Esophagus squamous epithelium (tissue), 5 donors: ENCODE results near the gene GAD2. TPM values are rescaled to one million over a fixed set of nuclear protein-coding genes. Genes with fewer than 3 reads are reported as not detected.

Experiments
- DNase-seq: peaks from one replicate; lab custom pipeline; 2025; lab: John Stamatoyannopoulos, UW
- H3K27ac ChIP-seq, 4 donors: fragments of 200-600 bp; sonication (generic); one replicate each; pipeline ENCODE4 v1.5.1; 2016 to 2019; ENCODE audit warnings: mild to moderate bottlenecking in 1 of 4
- H3K27me3 ChIP-seq, 4 donors: fragments of 200-600 bp; sonication (generic); 1 replicate in 3 of 4; 2 replicates in 1 of 4; pipeline versions ENCODE4 v1.5.1 to v1.6.0; 2017 to 2021; ENCODE audit warnings: antibody characterized with exemption in 1 of 4
- H3K36me3 ChIP-seq, 3 donors: fragments of 200-600 bp; sonication (generic); one replicate each; pipeline ENCODE4 v1.5.1; 2016 to 2019
- H3K4me1 ChIP-seq, 3 donors: fragments of 200-600 bp; sonication (generic); one replicate each; pipeline ENCODE4 v1.5.1; 2017 to 2019
- H3K4me3 ChIP-seq, 4 donors: fragments of 200-600 bp; sonication (generic); 1 replicate in 3 of 4; 2 replicates in 1 of 4; pipeline ENCODE4 v1.5.1; 2016 to 2019; ENCODE audit warnings: mild to moderate bottlenecking in 2 of 4, moderate library complexity in 1 of 4
- H3K9me3 ChIP-seq, 3 donors: fragments of 200-600 bp; sonication (generic); one replicate each; pipeline ENCODE4 v1.5.1; 2016 to 2019
- POLR2A ChIP-seq, 4 donors: fragments of 450-650 bp; IDR thresholded peaks; one replicate each; pipeline ENCODE4 v1.6.1; 2017; ENCODE audit warnings: antibody characterized with exemption in 4 of 4, mild to moderate bottlenecking in 4 of 4, moderate library complexity in 3 of 4
- WGBS, 2 donors: methylation state at CpG; one replicate each; pipeline ENCODE4 v1.1.5; 2018; 5-methylcytosine and 5-hydroxymethylcytosine counted together
- intact Hi-C: fragments of 100-400 bp; cut with DNase I; formaldehyde crosslinking; loops from one replicate; pipeline ENCODE4 v1.15.0; 2022
- total RNA-seq, 4 donors: library from RNA; depleted of rRNA; stranded (reverse); fragments of >200 nt; gene quantifications; one replicate each; pipeline ENCODE4 v1.1.0, GENCODE V29; 2016
- TF ChIP-seq, protein P1 (sequence below), 6 experiments: fragments of 450-650 bp in 4 of 6; fragments of 200-600 bp in 2 of 6; sonication (generic) in 2 of 6; IDR thresholded peaks; one replicate each; pipeline ENCODE4 v1.5.1; 2016 to 2019; ENCODE audit warnings: antibody characterized with exemption in 6 of 6, mild to moderate bottlenecking in 4 of 6, moderate library complexity in 4 of 6
- donor health status: DM: yes; HTN: yes; CAD: no.

The GAD2 gene
- total RNA-seq, 4 donors from 2014 or later = not detected

DNA sequence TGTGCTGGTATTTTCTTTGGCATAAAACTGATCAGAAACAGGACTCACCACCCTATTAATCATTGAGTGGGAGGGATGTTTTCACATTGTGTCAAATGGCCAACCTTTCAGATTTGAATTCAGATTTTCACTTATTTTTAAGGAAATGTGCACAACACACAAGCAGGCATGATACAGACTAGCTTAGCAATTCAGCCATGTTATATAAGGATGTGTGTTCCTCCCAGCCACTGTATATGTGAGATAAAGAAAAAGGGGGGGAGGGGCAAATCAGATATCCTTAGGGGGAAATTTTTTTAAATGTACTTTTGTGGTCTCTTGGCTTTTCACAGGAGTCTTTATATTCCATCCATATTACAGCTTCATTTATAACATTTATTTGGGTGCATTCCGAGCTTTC, 3.1 kb downstream of the GAD2 start:
- H3K4me1 ChIP-seq = peaks cover 10 to 37% (median 18%) of the 10 kb centered on the region in 3 donors
- no peak overlapping the region for H3K4me3 ChIP-seq
- H3K27me3 ChIP-seq = peaks cover 18 to 97% (median 22%) of the 10 kb centered on the region in 4 donors
- no peaks in the 10 kb centered on the region for H3K9me3 ChIP-seq
- WGBS, 2 donors = 54 to 56% methylated on average over 1 of the region's 1 CpG
- no peak for TF ChIP-seq POLR2A (IDR thresholded peaks at IDR 0.05)
- TF ChIP-seq, protein P1, sequence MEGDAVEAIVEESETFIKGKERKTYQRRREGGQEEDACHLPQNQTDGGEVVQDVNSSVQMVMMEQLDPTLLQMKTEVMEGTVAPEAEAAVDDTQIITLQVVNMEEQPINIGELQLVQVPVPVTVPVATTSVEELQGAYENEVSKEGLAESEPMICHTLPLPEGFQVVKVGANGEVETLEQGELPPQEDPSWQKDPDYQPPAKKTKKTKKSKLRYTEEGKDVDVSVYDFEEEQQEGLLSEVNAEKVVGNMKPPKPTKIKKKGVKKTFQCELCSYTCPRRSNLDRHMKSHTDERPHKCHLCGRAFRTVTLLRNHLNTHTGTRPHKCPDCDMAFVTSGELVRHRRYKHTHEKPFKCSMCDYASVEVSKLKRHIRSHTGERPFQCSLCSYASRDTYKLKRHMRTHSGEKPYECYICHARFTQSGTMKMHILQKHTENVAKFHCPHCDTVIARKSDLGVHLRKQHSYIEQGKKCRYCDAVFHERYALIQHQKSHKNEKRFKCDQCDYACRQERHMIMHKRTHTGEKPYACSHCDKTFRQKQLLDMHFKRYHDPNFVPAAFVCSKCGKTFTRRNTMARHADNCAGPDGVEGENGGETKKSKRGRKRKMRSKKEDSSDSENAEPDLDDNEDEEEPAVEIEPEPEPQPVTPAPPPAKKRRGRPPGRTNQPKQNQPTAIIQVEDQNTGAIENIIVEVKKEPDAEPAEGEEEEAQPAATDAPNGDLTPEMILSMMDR (IDR thresholded peaks at IDR 0.05) = no peak
- no peak overlapping the region for H3K27ac ChIP-seq
- no peak for DNase-seq
- intact Hi-C loops = no loop called here
- H3K36me3 ChIP-seq = no peaks in the 10 kb centered on the region

DNA sequence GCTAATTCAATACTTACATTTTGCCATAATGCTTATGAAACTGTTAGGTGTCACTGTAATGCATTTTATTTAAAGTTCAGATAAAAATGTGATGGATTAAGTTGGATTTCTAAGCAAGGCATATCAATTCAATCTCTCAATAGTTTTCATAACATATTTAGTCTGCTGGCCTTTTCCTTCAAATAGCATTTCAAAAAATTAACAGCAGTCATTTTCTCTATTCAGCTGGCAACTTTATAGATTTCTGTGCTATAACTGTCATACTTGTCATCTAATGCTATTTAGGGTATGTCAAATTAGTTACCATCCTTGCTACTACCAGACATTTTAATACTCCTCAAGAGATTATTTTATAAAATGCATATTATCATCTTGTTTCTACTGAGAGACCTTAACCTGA, 4.3 kb downstream of the GAD2 start:
- TF ChIP-seq, protein P1 (IDR thresholded peaks at IDR 0.05) = no peak
- no peak for TF ChIP-seq POLR2A (IDR thresholded peaks at IDR 0.05)
- Histone ChIP-seq H3K4me1 (peaks cover 8 to 24% (median 12%) of the 10 kb centered on the region in 3 donors), H3K9me3 (no peaks in the 10 kb centered on the region), H3K36me3 (no peaks in the 10 kb centered on the region), H3K27ac (no peak overlapping the region), H3K27me3 (peaks cover 10 to 92% (median 16%) of the 10 kb centered on the region in 4 donors), H3K4me3 (no peak overlapping the region)
- DNase-seq = no peak
- intact Hi-C loops = no loop called here

DNA sequence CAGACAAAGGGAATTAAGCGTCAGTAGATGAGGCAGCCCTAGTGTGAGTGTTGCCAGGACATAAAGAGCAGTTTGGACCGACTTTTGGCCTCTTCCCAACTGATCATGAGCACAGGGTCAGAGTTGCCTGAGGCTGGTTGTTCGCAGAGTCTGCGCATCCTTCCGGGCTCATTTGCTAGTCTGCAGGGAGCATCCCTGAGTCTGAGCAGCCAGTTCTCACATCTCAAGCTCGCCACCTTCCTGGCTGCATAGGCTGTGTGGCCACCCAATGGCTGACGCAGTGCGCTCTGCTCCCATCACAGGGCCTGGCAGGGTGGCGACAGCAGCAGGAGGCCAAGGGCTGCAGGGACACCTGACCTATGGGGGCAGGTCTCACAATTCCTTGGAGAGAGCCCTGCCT, 5.0 kb downstream of the GAD2 start:
- Histone ChIP-seq H3K27ac (no peak overlapping the region), H3K36me3 (no peaks in the 10 kb centered on the region), H3K4me1 (peaks cover 6 to 18% (median 7%) of the 10 kb centered on the region in 3 donors), H3K27me3 (peaks cover 4 to 92% (median 12%) of the 10 kb centered on the region in 4 donors), H3K4me3 (no peak overlapping the region), H3K9me3 (no peaks in the 10 kb centered on the region)
- WGBS, 2 donors = 25 to 28% methylated on average over 5 of the region's 9 CpGs
- DNase-seq = no peak
- TF ChIP-seq, protein P1 (IDR thresholded peaks at IDR 0.05) = no peak
- no peak for TF ChIP-seq POLR2A (IDR thresholded peaks at IDR 0.05)
- intact Hi-C loops = no loop called here

DNA sequence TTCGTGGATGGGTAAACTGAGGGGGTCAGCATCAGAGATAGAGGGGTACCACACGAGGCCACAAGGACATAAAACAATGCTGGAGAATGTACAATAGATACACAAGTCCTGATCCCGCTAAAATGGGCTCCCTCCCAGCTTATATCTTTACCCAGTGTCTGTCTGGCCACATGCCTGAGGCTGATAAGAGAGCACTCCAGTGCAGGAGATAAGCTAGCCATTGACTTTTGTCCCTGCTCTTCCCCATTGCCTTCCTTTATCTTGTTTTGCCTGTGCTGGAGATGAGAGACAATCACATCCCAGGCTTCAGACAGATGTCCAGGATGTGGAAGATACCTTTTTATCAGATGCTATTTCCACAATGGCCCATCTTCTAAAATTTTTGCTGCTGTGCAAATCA, 6.0 kb downstream of the GAD2 start:
- Histone ChIP-seq H3K27ac (no peak overlapping the region), H3K36me3 (no peaks in the 10 kb centered on the region), H3K4me3 (no peak overlapping the region), H3K9me3 (no peaks in the 10 kb centered on the region), H3K27me3 (peaks cover 0 to 91% (median 8%) of the 10 kb centered on the region in 4 donors), H3K4me1 (peaks cover 5 to 8% (median 6%) of the 10 kb centered on the region in 3 donors)
- WGBS, 2 donors = 20 to 36% methylated on average over 3 of the region's 3 CpGs
- no peak for DNase-seq
- no peak for TF ChIP-seq POLR2A (IDR thresholded peaks at IDR 0.05)
- TF ChIP-seq, protein P1 (IDR thresholded peaks at IDR 0.05) = no peak
- intact Hi-C loops = no loop called here

DNA sequence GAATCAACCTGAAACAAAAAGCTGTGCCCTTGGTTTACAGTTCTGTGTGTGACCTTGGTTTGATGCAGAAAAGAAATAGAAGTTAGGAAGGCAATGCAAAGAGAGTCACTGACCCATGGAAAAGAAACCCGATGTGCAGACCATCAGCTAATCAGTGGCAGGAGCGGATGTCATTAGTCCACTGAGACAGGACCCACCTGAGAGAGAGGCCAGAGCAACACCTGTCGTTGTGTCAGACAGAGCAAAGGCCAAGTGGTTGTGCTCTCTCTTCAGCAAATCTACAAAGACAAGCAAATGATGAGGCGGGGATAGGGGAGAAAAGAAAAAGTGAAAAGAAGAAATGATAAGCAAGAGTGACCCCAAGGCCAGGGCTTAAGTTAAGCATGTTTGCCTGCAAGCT, 8.7 kb downstream of the GAD2 start:
- Histone ChIP-seq H3K4me1 (no peaks in the 10 kb centered on the region), H3K9me3 (no peaks in the 10 kb centered on the region), H3K27me3 (peaks cover 0 to 69% (median 0%) of the 10 kb centered on the region in 4 donors), H3K27ac (no peak overlapping the region), H3K4me3 (no peak overlapping the region), H3K36me3 (no peaks in the 10 kb centered on the region)
- intact Hi-C loops = no loop called here
- no peak for DNase-seq
- WGBS, 2 donors = 41 to 59% methylated on average over 4 of the region's 4 CpGs
- TF ChIP-seq POLR2A (IDR thresholded peaks at IDR 0.05) = no peak
- TF ChIP-seq, protein P1 (IDR thresholded peaks at IDR 0.05) = no peak
